Small intestine (tissue), 4 donors: ENCODE measurements around the gene CSF1. TPM values are rescaled to one million over a fixed set of nuclear protein-coding genes. Genes with fewer than 3 reads are reported as not detected.

ENCODE experiments used
- polyA plus RNA-seq, 4 donors: library from polyadenylated mRNA; stranded (reverse) in 3 of 4; unstranded in 1 of 4; fragments of 200-250 nt in 3 of 4; fragments of 120-200 nt in 1 of 4; gene quantifications; one replicate each; pipeline versions ENCODE4 v1.2.1 to v1.2.3, GENCODE V29; 2013
- donor health status: healthy with polysubstance abuse.
- donor health status: Bipolar disorder and iron deficiency.
- donor health status: healthy.

The CSF1 gene
- polyA plus RNA-seq, 4 donors = 0.89 to 15.5 (median 4.4) TPM

Other genes with a start within 250 kb of the CSF1 start
- gene GSTM2, start 242.8 kb upstream of the CSF1 start, polyA plus RNA-seq = 100 to 1,000 TPM in 1 of 4 donors, 10 to 100 TPM in 3; 29.4 to 170 (median 54.2) TPM
- gene GSTM1, start 223.0 kb upstream of the CSF1 start, polyA plus RNA-seq = 100 to 1,000 TPM in 2 of 4 donors, 1 to 10 TPM in 1, under 1 TPM in 1; 0.97 to 175 (median 51.6) TPM
- gene GSTM5, start 198.6 kb upstream of the CSF1 start, polyA plus RNA-seq = 1 to 10 TPM in 3 of 4 donors, not detected in 1; 1.1 to 4.4 (median 3.0) TPM
- gene GSTM3, start 169.8 kb upstream of the CSF1 start, polyA plus RNA-seq = 100 to 1,000 TPM in 2 of 4 donors, 10 to 100 TPM in 2; 71.6 to 169 (median 118) TPM
- 100 to 1,000 TPM; 167 to 736 (median 401) TPM for gene EPS8L3, start 146.9 kb upstream of the CSF1 start, polyA plus RNA-seq
- 100 to 1,000 TPM in 2 of 4 donors, 10 to 100 TPM in 2; 67.6 to 159 (median 96.8) TPM for gene AHCYL1, start 73.9 kb downstream of the CSF1 start, polyA plus RNA-seq
- gene STRIP1, start 123.8 kb downstream of the CSF1 start, polyA plus RNA-seq = 10 to 100 TPM; 15.1 to 31.3 (median 18.3) TPM
- gene ALX3, start 159.8 kb downstream of the CSF1 start, polyA plus RNA-seq = under 1 TPM in 1 of 4 donors, not detected in 3; 0.09 TPM
- gene UBL4B, start 201.6 kb downstream of the CSF1 start, polyA plus RNA-seq = not detected
- gene SLC6A17, start 239.6 kb downstream of the CSF1 start, polyA plus RNA-seq = under 1 TPM in 2 of 4 donors, not detected in 2; under 0.01 to 0.49 TPM